Measurements from ENCODE around the gene IVL.

Gene IVL

GRCh38 chr1:152907686-152908601, at the start of gene IVL:
IVL (plus strand) TSS chr1:152908546; CDS start chr1:152909798, 1,252 bp downstream.
- no peak for DNase-seq

GRCh38 chr1:152859696-152860095, 48.6 kb upstream of the IVL start, which contains the start of gene LCE7A:
LCE7A (plus strand) TSS chr1:152859996; CDS start chr1:152860698, 702 bp downstream.
- DNase-seq = no peak

- no peak for DNase-seq
These were observed 48.2 kb upstream of the IVL start for GRCh38 chr1:152860129-152860528.

GRCh38 chr1:152861374-152861773, 47.0 kb upstream of the IVL start:
- DNase-seq = no peak

GRCh38 chr1:152864443-152864842, 43.9 kb upstream of the IVL start:
- DNase-seq = no peak

- no peak for DNase-seq
These were observed 42.0 kb upstream of the IVL start for GRCh38 chr1:152866321-152866720.

- no peak for DNase-seq
These were observed 38.4 kb upstream of the IVL start for GRCh38 chr1:152869808-152870419.

- no peak for DNase-seq
These were observed 37.3 kb upstream of the IVL start for GRCh38 chr1:152870831-152871730.

GRCh38 chr1:152871731-152872126, 36.6 kb upstream of the IVL start:
- DNase-seq = no peak

- no peak for DNase-seq
These were observed 34.9 kb upstream of the IVL start for GRCh38 chr1:152873495-152873894.

GRCh38 chr1:152876827-152877226, 31.5 kb upstream of the IVL start:
- no peak for DNase-seq

- no peak for DNase-seq
These were observed 30.3 kb upstream of the IVL start, which contains the start of gene SMCP for GRCh38 chr1:152878042-152878441. SMCP (plus strand) TSS chr1:152878322; CDS start chr1:152884423, 6,101 bp downstream.

GRCh38 chr1:152879559-152880198, 28.7 kb upstream of the IVL start:
- no peak for DNase-seq

GRCh38 chr1:152880316-152880715, 28.0 kb upstream of the IVL start:
- DNase-seq = no peak

- DNase-seq = no peak
These were observed 27.4 kb upstream of the IVL start for GRCh38 chr1:152880907-152881306.

- DNase-seq = no peak
These were observed 24.3 kb upstream of the IVL start for GRCh38 chr1:152884085-152884484.

GRCh38 chr1:152884506-152884905, 23.8 kb upstream of the IVL start:
- no peak for DNase-seq

- no peak for DNase-seq
These were observed 23.3 kb upstream of the IVL start for GRCh38 chr1:152884966-152885624.

GRCh38 chr1:152886085-152886484, 22.3 kb upstream of the IVL start:
- DNase-seq = no peak

GRCh38 chr1:152886758-152887409, 21.5 kb upstream of the IVL start:
- no peak for DNase-seq

GRCh38 chr1:152888126-152888525, 20.2 kb upstream of the IVL start:
- no peak for DNase-seq
